ENCODE results near the gene LINGO1.

LINGO1 gene

DNA sequence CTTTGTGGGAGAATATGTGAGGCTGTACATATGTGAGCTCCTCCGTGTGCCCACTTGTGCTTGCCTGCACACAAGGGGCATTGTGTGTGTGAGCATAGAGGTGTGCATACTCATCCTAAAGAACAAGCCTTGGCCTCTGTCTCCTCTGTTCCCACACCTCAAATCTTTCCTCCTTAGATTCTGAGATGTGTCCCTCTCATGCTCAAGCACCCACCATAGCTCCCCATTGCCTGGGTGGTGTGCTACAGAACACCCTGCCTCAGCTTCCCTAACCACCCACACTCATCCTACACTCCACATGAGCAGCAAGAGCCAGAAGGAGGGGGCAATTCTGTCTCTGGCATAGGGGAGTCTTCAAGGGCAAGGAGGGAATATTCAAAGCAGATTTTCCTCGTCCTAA is 27.7 kb downstream of the LINGO1 start:
- Histone ChIP-seq H3K36me3 (ENCODE audit: control insufficient read depth, insufficient read depth, low read length) (no peaks in the 10 kb centered on the region), H3K27ac (ENCODE audit: low read depth, low read length, severe bottlenecking) (no peak overlapping the region), H3K4me1 (ENCODE audit: control insufficient read depth, insufficient read depth, low read length, poor library complexity, severe bottlenecking) (peaks cover 10% of the 10 kb centered on the region), H3K4me3 (ENCODE audit: extremely low read depth, insufficient read depth, low read length, poor library complexity, severe bottlenecking) (no peak overlapping the region), H3K9me3 (ENCODE audit: control insufficient read depth, low read length) (no peaks in the 10 kb centered on the region)
- 86 to 89% methylated on average over 1 of the region's 2 CpGs for WGBS, 2 experiments (ENCODE audit: insufficient coverage in 2 of 2)

GRCh38 chr15:77603611-77604336 is 28.9 kb downstream of the LINGO1 start:
- 87% methylated on average over 13 to 14 of the region's 14 CpGs for WGBS, 2 experiments (ENCODE audit: insufficient coverage in 2 of 2)
- no peaks in the 10 kb centered on the region for H3K36me3 ChIP-seq (ENCODE audit: control insufficient read depth, insufficient read depth, low read length)
- no peaks in the 10 kb centered on the region for H3K9me3 ChIP-seq (ENCODE audit: control insufficient read depth, low read length)
- no peak overlapping the region for H3K4me3 ChIP-seq (ENCODE audit: extremely low read depth, insufficient read depth, low read length, poor library complexity, severe bottlenecking)
- H3K27ac ChIP-seq (ENCODE audit: low read depth, low read length, severe bottlenecking): no peak overlapping the region
- peaks cover 10% of the 10 kb centered on the region for H3K4me1 ChIP-seq (ENCODE audit: control insufficient read depth, insufficient read depth, low read length, poor library complexity, severe bottlenecking)

- H3K4me1 ChIP-seq (ENCODE audit: control insufficient read depth, insufficient read depth, low read length, poor library complexity, severe bottlenecking): peaks cover 13% of the 10 kb centered on the region
- H3K9me3 ChIP-seq (ENCODE audit: control insufficient read depth, low read length): no peaks in the 10 kb centered on the region
- WGBS, 2 experiments (ENCODE audit: insufficient coverage in 2 of 2): 100% methylated on average over 1 of the region's 1 CpG
- no peak overlapping the region for H3K4me3 ChIP-seq (ENCODE audit: extremely low read depth, insufficient read depth, low read length, poor library complexity, severe bottlenecking)
- no peak overlapping the region for H3K27ac ChIP-seq (ENCODE audit: low read depth, low read length, severe bottlenecking)
- H3K36me3 ChIP-seq (ENCODE audit: control insufficient read depth, insufficient read depth, low read length): no peaks in the 10 kb centered on the region
Observed at GRCh38 chr15:77602800-77603199, 29.9 kb downstream of the LINGO1 start.

- Histone ChIP-seq H3K27ac (ENCODE audit: low read depth, low read length, severe bottlenecking) (no peak overlapping the region), H3K9me3 (ENCODE audit: control insufficient read depth, low read length) (no peaks in the 10 kb centered on the region), H3K4me3 (ENCODE audit: extremely low read depth, insufficient read depth, low read length, poor library complexity, severe bottlenecking) (no peak overlapping the region), H3K4me1 (ENCODE audit: control insufficient read depth, insufficient read depth, low read length, poor library complexity, severe bottlenecking) (peaks cover 7% of the 10 kb centered on the region), H3K36me3 (ENCODE audit: control insufficient read depth, insufficient read depth, low read length) (no peaks in the 10 kb centered on the region)
- WGBS, 2 experiments (ENCODE audit: insufficient coverage in 2 of 2): 80 to 88% methylated on average over 5 of the region's 5 CpGs
Observed at GRCh38 chr15:77599899-77600298, 32.8 kb downstream of the LINGO1 start.

GRCh38 chr15:77599357-77599756 is 33.4 kb downstream of the LINGO1 start:
- no peaks in the 10 kb centered on the region for H3K9me3 ChIP-seq (ENCODE audit: control insufficient read depth, low read length)
- H3K36me3 ChIP-seq (ENCODE audit: control insufficient read depth, insufficient read depth, low read length): no peaks in the 10 kb centered on the region
- H3K27ac ChIP-seq (ENCODE audit: low read depth, low read length, severe bottlenecking): no peak overlapping the region
- no peak overlapping the region for H3K4me3 ChIP-seq (ENCODE audit: extremely low read depth, insufficient read depth, low read length, poor library complexity, severe bottlenecking)
- H3K4me1 ChIP-seq (ENCODE audit: control insufficient read depth, insufficient read depth, low read length, poor library complexity, severe bottlenecking): peaks cover 7% of the 10 kb centered on the region
- 92 to 98% methylated on average over 13 to 14 of the region's 14 CpGs for WGBS, 2 experiments (ENCODE audit: insufficient coverage in 2 of 2)

GRCh38 chr15:77598644-77599043 is 34.1 kb downstream of the LINGO1 start:
- 92 to 99% methylated on average over 5 of the region's 5 CpGs for WGBS, 2 experiments (ENCODE audit: insufficient coverage in 2 of 2)
- H3K27ac ChIP-seq (ENCODE audit: low read depth, low read length, severe bottlenecking): peak overlapping the region; percentile 23
- H3K4me1 ChIP-seq (ENCODE audit: control insufficient read depth, insufficient read depth, low read length, poor library complexity, severe bottlenecking): peaks cover 7% of the 10 kb centered on the region
- H3K4me3 ChIP-seq (ENCODE audit: extremely low read depth, insufficient read depth, low read length, poor library complexity, severe bottlenecking): no peak overlapping the region
- no peaks in the 10 kb centered on the region for H3K36me3 ChIP-seq (ENCODE audit: control insufficient read depth, insufficient read depth, low read length)
- H3K9me3 ChIP-seq (ENCODE audit: control insufficient read depth, low read length): no peaks in the 10 kb centered on the region

DNA sequence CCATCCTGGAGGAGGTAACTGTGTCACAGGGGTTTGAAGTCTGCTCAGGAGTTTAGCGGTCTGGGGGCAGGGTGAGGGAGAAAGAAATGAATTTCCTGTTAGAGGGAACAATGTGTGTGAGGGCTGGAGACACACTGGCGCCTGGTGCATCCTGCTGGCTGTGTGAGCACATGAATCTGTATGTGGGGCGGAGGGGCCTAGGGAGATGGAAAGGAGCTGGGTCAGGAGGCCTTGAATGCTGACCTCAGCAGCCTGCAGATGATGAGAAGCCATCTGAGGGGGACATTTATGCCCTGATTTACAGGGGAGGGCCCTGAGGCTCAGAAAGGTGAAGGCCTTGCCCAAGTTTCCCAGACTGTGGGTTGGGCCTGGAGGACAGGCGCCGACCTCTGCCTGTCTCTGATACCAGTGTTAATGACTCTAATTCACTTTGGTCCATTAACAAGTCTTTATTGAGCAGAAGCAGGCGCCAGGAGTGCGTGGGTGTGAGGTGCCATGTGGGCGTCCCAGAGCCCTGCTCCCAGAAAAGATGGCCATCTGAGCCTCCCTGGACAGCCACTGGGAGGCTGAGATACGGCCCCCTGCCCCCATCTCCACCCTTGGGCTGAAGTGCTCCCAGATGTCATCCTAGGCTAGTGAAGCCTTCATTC is 34.8 kb downstream of the LINGO1 start:
- H3K36me3 ChIP-seq (ENCODE audit: control insufficient read depth, insufficient read depth, low read length): no peaks in the 10 kb centered on the region
- H3K9me3 ChIP-seq (ENCODE audit: control insufficient read depth, low read length): no peaks in the 10 kb centered on the region
- peak overlapping the region; percentile 76 for H3K27ac ChIP-seq (ENCODE audit: low read depth, low read length, severe bottlenecking)
- WGBS, 2 experiments (ENCODE audit: insufficient coverage in 2 of 2): 82 to 88% methylated on average over 7 to 8 of the region's 9 CpGs
- H3K4me1 ChIP-seq (ENCODE audit: control insufficient read depth, insufficient read depth, low read length, poor library complexity, severe bottlenecking): peaks cover 7% of the 10 kb centered on the region
- no peak overlapping the region for H3K4me3 ChIP-seq (ENCODE audit: extremely low read depth, insufficient read depth, low read length, poor library complexity, severe bottlenecking)

- peaks cover 7% of the 10 kb centered on the region for H3K4me1 ChIP-seq (ENCODE audit: control insufficient read depth, insufficient read depth, low read length, poor library complexity, severe bottlenecking)
Observed at GRCh38 chr15:77596821-77597803, 35.6 kb downstream of the LINGO1 start.

GRCh38 chr15:77595231-77595630 is 37.5 kb downstream of the LINGO1 start:
- H3K27ac ChIP-seq (ENCODE audit: low read depth, low read length, severe bottlenecking): no peak overlapping the region
- peaks cover 7% of the 10 kb centered on the region for H3K4me1 ChIP-seq (ENCODE audit: control insufficient read depth, insufficient read depth, low read length, poor library complexity, severe bottlenecking)
- no peaks in the 10 kb centered on the region for H3K9me3 ChIP-seq (ENCODE audit: control insufficient read depth, low read length)
- WGBS, 2 experiments (ENCODE audit: insufficient coverage in 2 of 2): 87 to 92% methylated on average over 4 to 5 of the region's 5 CpGs
- H3K4me3 ChIP-seq (ENCODE audit: extremely low read depth, insufficient read depth, low read length, poor library complexity, severe bottlenecking): no peak overlapping the region
- no peaks in the 10 kb centered on the region for H3K36me3 ChIP-seq (ENCODE audit: control insufficient read depth, insufficient read depth, low read length)

More at GRCh38 chr15:77596821-77597803, 35.6 kb downstream of the LINGO1 start:
- Histone ChIP-seq H3K4me3 (ENCODE audit: extremely low read depth, insufficient read depth, low read length, poor library complexity, severe bottlenecking) (no peak overlapping the region), H3K36me3 (ENCODE audit: control insufficient read depth, insufficient read depth, low read length) (no peaks in the 10 kb centered on the region), H3K9me3 (ENCODE audit: control insufficient read depth, low read length) (no peaks in the 10 kb centered on the region), H3K27ac (ENCODE audit: low read depth, low read length, severe bottlenecking) (peak overlapping the region; percentile 76)
- 89 to 92% methylated on average over 10 to 14 of the region's 15 CpGs for WGBS, 2 experiments (ENCODE audit: insufficient coverage in 2 of 2)

- H3K4me1 ChIP-seq (ENCODE audit: control insufficient read depth, insufficient read depth, low read length, poor library complexity, severe bottlenecking): peaks cover 4% of the 10 kb centered on the region
- WGBS, 2 experiments (ENCODE audit: insufficient coverage in 2 of 2): 0 to 61% methylated on average over 1 to 3 of the region's 3 CpGs
- no peaks in the 10 kb centered on the region for H3K9me3 ChIP-seq (ENCODE audit: control insufficient read depth, low read length)
- H3K36me3 ChIP-seq (ENCODE audit: control insufficient read depth, insufficient read depth, low read length): no peaks in the 10 kb centered on the region
- H3K4me3 ChIP-seq (ENCODE audit: extremely low read depth, insufficient read depth, low read length, poor library complexity, severe bottlenecking): no peak overlapping the region
- H3K27ac ChIP-seq (ENCODE audit: low read depth, low read length, severe bottlenecking): no peak overlapping the region
Observed at GRCh38 chr15:77592758-77593157, 40.0 kb downstream of the LINGO1 start.

Data from mesodermal cell (in vitro differentiated cells).